Stimulated activated CD8-positive, alpha-beta memory T cell treated with anti-CD3 and anti-CD28 coated beads, Interleukin-4, amount 100 ng/mL, for 48 hours (primary cell): Measurements from ENCODE around the gene CNNM4.

Experiments used
- DNase-seq: peaks from one replicate; pipeline ENCODE4 v3.0.0-alpha.2; 2020

The CNNM4 gene

DNA sequence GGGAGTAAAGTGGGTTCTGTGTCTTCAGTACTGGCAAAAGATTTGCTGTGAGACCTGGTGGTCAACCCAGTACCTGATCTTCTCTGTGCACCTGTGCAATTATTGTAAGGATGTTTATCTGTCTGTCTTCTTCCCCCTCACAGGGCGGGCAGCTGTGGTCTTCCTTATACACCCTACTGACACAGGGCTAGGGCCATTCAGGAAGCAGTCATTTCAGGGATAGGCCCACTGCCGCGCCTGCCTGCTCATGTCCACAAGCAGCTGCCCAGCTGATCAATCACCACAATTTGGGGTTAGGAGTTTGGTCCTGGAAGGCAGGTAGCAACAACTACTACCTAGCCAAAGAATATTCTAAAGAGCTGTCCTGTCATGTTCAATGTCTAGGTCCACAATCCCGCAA is 1.2 kb upstream of the CNNM4 start:
- no peak for DNase-seq

- no peak for DNase-seq
These were observed 507 bp downstream of the CNNM4 start for GRCh38 chr2:96760986-96761832.

DNA sequence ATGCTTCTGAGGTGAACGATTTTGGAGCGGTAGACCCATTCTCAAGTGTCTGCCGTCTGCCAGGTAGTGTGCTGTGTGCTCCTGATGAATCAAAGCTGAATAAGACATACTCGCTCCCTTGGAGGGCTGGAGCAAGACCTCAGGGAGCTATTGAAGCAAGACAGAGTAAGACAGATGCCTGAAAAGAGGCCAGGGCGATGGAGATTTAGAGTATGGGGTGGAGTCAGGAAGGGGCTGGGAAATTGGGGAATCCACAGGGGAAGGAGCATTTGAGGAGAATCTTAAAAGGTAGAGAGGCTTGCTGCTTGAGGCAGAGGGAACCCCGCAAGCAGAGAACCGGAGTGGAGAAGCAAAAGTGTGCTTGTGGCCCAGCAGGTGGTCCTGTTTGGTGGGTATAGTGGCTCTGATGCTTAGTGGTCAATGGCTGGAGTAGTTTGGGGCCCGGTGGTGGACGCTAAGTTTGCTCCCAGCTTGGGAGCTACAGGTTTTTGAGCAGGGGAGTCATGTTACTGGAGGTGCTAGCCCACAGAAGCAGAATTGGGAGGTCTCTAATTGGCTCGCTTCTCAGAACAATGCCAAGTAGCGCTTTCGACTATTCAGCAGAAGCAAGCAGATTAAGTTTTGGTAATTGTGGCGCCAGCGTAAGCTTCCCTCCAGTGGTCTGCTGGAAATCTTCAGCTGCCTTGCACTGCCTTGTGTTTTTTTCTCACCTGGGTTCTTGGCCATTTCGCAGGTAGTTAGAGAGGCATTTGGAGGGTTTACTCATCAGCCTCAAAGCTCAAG is 2.0 kb downstream of the CNNM4 start:
- no peak for DNase-seq

GRCh38 chr2:96763511-96764252 is 3.0 kb downstream of the CNNM4 start:
- DNase-seq, result peak; percentile 39

GRCh38 chr2:96764253-96764637 is 3.5 kb downstream of the CNNM4 start:
- DNase-seq, result no peak

- no peak for DNase-seq
These were observed 6.6 kb downstream of the CNNM4 start for GRCh38 chr2:96767135-96767871.

GRCh38 chr2:96768083-96768561 is 7.4 kb downstream of the CNNM4 start:
- no peak for DNase-seq

GRCh38 chr2:96769814-96770213 is 9.1 kb downstream of the CNNM4 start:
- DNase-seq, result no peak

GRCh38 chr2:96770442-96771202 is 9.9 kb downstream of the CNNM4 start:
- DNase-seq, result no peak

DNA sequence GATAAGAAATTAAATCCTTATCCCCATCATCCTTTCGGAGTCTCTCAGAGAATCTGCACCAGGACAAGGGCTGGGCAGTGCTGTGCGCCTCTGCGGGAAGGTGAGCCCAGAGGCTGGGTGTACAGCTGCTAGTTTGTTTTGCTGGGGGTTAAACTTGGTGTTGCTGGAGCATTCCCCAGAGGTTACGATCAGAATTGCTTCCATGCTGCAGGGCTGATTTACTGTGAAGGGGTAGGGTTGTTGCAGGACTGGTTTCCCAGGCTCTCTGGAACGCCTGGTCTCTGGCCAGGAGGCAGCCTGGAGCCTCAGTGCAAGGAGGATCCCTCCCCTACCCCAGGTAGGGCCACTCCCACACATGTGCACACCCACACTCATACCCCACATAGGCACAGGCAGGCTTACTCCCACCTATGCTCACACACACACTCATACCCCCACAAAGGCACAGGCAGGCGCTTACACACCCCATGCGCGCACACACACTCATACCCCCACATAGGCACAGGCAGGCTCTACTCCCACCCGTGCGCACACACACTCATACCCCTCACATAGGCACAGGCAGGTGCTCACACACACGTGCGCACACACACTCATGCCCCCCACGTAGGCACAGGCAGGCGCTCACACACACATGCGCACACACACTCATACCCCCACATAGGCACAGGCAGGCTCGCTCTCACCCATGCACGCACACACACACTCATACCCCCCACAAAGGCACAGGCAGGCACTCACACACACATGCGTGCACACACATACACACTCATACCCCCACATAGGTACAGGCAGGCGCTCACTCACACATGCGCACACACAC is 11.3 kb downstream of the CNNM4 start:
- no peak for DNase-seq

DNA sequence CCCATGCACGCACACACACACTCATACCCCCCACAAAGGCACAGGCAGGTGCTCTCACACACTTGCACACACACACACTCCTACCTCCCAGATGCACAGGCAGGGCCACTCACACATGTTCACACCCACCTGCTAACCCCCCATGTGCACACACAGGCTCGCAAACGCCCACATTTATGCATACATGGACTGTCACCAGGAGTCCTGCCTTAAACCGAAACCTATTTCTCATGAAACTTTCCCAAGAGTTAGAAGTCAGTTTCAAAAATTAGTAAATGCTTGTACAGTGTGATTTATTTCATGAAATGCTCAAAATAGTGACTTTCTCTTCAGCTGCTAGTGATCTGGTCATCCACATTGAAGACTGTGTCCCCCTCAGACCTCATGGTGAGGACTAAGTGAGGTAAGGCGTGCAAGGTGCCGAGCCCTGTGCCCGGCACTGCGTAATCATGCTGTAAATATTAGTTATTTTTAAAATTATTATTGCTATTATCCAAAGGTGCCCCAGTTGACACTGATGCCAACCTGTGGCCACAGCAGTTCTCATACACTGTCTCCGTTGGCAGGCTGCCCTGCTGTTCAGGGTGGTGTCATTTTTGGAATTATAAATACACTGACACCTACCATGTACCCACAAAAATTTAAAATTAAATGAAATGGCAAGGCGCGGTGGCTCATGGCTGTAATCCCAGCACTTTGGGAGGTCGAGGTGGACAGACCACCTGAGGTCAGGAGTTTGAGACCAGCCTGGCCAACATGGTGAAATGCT is 12.4 kb downstream of the CNNM4 start:
- DNase-seq, result no peak

GRCh38 chr2:96773922-96774321 is 13.2 kb downstream of the CNNM4 start:
- DNase-seq, result peak; percentile 52

GRCh38 chr2:96775160-96775559 is 14.5 kb downstream of the CNNM4 start:
- no peak for DNase-seq

GRCh38 chr2:96783388-96783787 is 22.7 kb downstream of the CNNM4 start:
- no peak for DNase-seq

DNA sequence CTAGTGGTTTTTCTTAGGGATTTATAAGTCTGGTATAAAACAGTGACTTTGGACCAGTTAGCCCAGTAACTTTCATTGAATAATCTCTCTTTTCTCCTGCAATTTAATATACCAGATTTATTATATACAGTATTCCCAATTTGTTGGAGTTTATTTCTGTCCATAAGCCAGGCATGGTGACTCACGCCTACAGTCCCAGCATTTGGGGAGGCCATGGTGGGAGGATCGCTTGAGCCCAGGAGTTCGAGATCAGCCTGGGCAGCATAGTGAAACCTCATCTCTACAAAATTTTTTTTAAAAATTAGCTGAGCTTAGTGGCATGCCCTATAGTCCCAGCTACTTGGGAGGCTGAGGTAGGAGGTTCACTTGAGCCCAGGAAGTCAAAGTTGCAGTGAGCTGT is 26.7 kb downstream of the CNNM4 start:
- no peak for DNase-seq

DNA sequence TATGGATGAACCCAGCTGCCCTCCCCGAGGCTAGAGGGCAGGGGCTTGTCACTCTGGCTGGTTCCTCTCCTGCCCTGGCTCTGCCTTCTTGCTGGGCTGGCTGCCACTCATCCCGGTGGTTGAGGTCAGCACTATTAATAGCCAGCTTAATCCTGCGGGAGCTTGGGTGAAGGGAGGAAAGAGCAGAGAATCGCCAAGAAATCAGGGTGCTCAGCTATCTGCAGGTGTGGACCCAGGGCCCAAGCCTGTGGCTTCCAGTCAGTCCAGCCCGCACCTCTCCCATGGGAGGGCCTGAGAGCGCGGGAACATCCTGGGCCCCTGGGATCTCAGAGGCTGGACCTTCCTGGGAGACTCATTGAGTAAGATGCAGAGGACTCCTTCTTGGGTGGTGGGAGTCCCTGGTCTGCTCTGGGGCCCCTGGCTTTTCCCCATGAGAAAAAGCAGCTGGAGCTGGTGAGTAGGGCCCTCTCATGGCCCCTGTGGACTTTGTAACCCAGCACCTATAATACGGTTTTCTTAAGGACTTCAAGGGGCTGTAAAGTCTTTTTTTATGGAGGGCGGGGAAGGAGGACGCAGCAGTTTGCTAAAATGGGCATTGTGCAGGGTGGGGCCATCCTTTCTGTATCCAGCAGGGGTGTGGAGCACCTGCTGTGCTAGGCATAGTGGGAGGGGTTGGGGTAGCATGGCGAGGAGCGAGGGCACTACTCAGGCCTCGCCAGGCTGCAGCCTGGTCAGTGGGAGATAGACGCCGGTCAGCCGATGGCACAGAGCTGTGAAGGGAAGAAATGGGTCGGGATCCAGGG is 27.9 kb downstream of the CNNM4 start:
- no peak for DNase-seq

GRCh38 chr2:96789245-96789617 is 28.5 kb downstream of the CNNM4 start:
- no peak for DNase-seq

- no peak for DNase-seq
These were observed 32.4 kb downstream of the CNNM4 start for GRCh38 chr2:96792772-96793749.
